OCI-LY1 (cell line): ENCODE measurements around the gene CEP131.

ENCODE experiments used
- EZH2 ChIP-seq: fragments of 200-600 bp; sonication (generic), shearing (Covaris generic); IDR thresholded peaks from 2 replicates; pipeline ENCODE4 v1.8.0; 2017; ENCODE audit warnings: borderline replicate concordance, mixed run types, mild to moderate bottlenecking, antibody characterized with exemption, low read length, moderate library complexity, mixed read lengths
- TF ChIP-seq, protein P1 (sequence below): fragments of 200-600 bp; sonication (generic), shearing (Covaris generic); IDR thresholded peaks from 2 replicates; pipeline ENCODE4 v1.5.1; 2017; ENCODE audit warnings: mild to moderate bottlenecking, antibody characterized with exemption, low read length, moderate library complexity, mixed read lengths

DNA sequence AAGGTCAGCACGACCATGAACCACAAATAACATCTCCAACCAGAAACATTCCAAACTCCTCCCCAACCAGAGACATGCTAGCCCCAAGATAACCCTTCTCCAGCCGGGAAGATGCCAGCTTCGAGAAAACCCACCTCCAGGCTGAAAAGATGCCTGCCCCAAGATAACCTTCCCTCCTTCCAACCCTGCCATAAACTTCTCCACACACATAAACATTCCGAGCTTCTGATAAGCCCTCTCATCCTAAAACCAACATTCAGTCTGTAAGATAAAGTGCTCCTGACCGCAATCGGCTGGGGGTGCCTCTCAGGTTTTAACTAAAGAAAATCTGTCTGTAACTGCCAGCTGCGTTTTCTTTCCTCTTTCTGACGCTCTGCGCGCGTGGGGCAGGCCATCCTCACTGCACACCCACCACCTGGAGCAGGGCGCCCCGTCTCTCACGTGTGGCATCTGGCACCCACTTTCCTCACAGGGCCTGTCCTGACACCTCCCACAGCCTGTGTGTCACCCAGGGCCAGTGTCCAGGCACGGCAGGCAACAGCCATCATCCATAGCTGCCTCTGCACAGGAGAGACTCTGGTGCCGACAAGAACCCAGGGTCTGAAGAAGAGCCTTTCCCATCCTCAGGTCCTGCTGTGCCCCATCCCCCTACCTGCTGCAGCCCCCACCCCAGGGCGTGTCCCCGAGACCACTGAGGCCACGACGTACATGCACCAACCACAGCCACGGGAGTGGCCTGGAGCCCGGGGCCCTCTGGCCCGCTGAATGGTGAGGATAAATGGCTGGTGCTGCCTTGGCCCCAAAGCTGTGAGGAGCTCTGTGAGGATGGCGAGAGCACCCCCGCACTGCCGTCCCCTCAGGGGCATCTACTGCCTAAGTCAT lies 12.4 kb upstream of the CEP131 start:
- TF ChIP-seq, protein P1, sequence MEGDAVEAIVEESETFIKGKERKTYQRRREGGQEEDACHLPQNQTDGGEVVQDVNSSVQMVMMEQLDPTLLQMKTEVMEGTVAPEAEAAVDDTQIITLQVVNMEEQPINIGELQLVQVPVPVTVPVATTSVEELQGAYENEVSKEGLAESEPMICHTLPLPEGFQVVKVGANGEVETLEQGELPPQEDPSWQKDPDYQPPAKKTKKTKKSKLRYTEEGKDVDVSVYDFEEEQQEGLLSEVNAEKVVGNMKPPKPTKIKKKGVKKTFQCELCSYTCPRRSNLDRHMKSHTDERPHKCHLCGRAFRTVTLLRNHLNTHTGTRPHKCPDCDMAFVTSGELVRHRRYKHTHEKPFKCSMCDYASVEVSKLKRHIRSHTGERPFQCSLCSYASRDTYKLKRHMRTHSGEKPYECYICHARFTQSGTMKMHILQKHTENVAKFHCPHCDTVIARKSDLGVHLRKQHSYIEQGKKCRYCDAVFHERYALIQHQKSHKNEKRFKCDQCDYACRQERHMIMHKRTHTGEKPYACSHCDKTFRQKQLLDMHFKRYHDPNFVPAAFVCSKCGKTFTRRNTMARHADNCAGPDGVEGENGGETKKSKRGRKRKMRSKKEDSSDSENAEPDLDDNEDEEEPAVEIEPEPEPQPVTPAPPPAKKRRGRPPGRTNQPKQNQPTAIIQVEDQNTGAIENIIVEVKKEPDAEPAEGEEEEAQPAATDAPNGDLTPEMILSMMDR, result no peak
- no peak for TF ChIP-seq EZH2
